Measurements from ENCODE around the gene MRPL22. TPM values are rescaled to one million over a fixed set of nuclear protein-coding genes. Genes with fewer than 3 reads are reported as not detected.
A peak's percentile ranks its signal among the peaks of the same experiment; 100 is the strongest.

MRPL22 gene
- total and polyA plus RNA-seq, 2 of the 13 experiments (the other 11 are each of a cell fraction or from before 2014, with no cell fraction given): 66.8 to 84.8 TPM

GRCh38 chr5:155008669-155009068, 67.8 kb downstream of the MRPL22 start (continued):
- TF ChIP-seq FIP1L1 (IDR thresholded peaks at IDR 0.05; ENCODE audit: borderline replicate concordance, insufficient read depth, low read depth, low read length): no peak
- TF ChIP-seq U2AF2 (IDR thresholded peaks at IDR 0.05; ENCODE audit: low read depth, low read length): no peak
- TF ChIP-seq NR2F2 (IDR thresholded peaks at IDR 0.05; ENCODE audit: borderline replicate concordance, low read depth): no peak
- TF ChIP-seq IKZF1 (IDR thresholded peaks at IDR 0.05): no peak
- TF ChIP-seq KDM3A (CRISPR knock-in tag; IDR thresholded peaks at IDR 0.05; ENCODE audit: low read depth): peak; percentile 27; the same call in 1 of the 2 replicates
- TF ChIP-seq ZNF660 (CRISPR knock-in tag; IDR thresholded peaks at IDR 0.05; ENCODE audit: borderline replicate concordance, low read depth): no peak
- TF ChIP-seq ZFYVE20 (CRISPR knock-in tag; IDR thresholded peaks at IDR 0.05; ENCODE audit: borderline replicate concordance, low read depth): no peak
- TF ChIP-seq ZNF30 (CRISPR knock-in tag; IDR thresholded peaks at IDR 0.05): no peak
- TF ChIP-seq SOX13 (IDR thresholded peaks at IDR 0.05): no peak; the same call in 1 of the 2 replicates
- peak in 1 of 2 experiments; percentile 82; a peak in 2 of 4 replicates for TF ChIP-seq SOX13 (CRISPR knock-in tag; conservative IDR thresholded peaks at IDR 0.05 in 1 of 2, IDR thresholded peaks at IDR 0.05 in 1 of 2)
- no peak for TF ChIP-seq HDAC6 (IDR thresholded peaks at IDR 0.05; ENCODE audit: low read depth, low read length)
- TF ChIP-seq ZNF101 (CRISPR knock-in tag; IDR thresholded peaks at IDR 0.05; ENCODE audit: borderline replicate concordance, low read depth): no peak
- TF ChIP-seq ZNF343 (CRISPR knock-in tag; IDR thresholded peaks at IDR 0.05): no peak
- no peak for TF ChIP-seq ZFP36L2 (CRISPR knock-in tag; IDR thresholded peaks at IDR 0.05)
- no peak for TF ChIP-seq ZNF790 (CRISPR knock-in tag; IDR thresholded peaks at IDR 0.05; ENCODE audit: borderline replicate concordance)
- TF ChIP-seq ZNF614 (CRISPR knock-in tag; IDR thresholded peaks at IDR 0.05; ENCODE audit: borderline replicate concordance): peak; percentile 75; the same call in 1 of the 2 replicates
- no peak for TF ChIP-seq ZNF441 (CRISPR knock-in tag; IDR thresholded peaks at IDR 0.05; ENCODE audit: borderline replicate concordance)
- TF ChIP-seq IKZF4 (CRISPR knock-in tag; IDR thresholded peaks at IDR 0.05; ENCODE audit: borderline replicate concordance, low read depth, not compliant biosample characterization): no peak
- no peak for TF ChIP-seq AHR (CRISPR knock-in tag; IDR thresholded peaks at IDR 0.05)
- TF ChIP-seq SMYD3 (CRISPR knock-in tag; IDR thresholded peaks at IDR 0.05): no peak
- TF ChIP-seq ZNF329 (CRISPR knock-in tag; IDR thresholded peaks at IDR 0.05; ENCODE audit: low read depth): no peak
- no peak for TF ChIP-seq ZNF768 (CRISPR knock-in tag; IDR thresholded peaks at IDR 0.05)
- no peak for TF ChIP-seq ZNF484 (CRISPR knock-in tag; IDR thresholded peaks at IDR 0.05; ENCODE audit: borderline replicate concordance, low read depth)
- TF ChIP-seq, protein P1, sequence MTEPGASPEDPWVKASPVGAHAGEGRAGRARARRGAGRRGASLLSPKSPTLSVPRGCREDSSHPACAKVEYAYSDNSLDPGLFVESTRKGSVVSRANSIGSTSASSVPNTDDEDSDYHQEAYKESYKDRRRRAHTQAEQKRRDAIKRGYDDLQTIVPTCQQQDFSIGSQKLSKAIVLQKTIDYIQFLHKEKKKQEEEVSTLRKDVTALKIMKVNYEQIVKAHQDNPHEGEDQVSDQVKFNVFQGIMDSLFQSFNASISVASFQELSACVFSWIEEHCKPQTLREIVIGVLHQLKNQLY (CRISPR knock-in tag; IDR thresholded peaks at IDR 0.05): peak; percentile 62
- TF ChIP-seq ZNF235 (CRISPR knock-in tag; IDR thresholded peaks at IDR 0.05; ENCODE audit: borderline replicate concordance): no peak
- no peak for TF ChIP-seq LCORL (IDR thresholded peaks at IDR 0.05)
- peak; percentile 54; the same call in 1 of the 2 replicates for TF ChIP-seq LCORL (CRISPR knock-in tag; IDR thresholded peaks at IDR 0.05)
- TF ChIP-seq, protein P2, sequence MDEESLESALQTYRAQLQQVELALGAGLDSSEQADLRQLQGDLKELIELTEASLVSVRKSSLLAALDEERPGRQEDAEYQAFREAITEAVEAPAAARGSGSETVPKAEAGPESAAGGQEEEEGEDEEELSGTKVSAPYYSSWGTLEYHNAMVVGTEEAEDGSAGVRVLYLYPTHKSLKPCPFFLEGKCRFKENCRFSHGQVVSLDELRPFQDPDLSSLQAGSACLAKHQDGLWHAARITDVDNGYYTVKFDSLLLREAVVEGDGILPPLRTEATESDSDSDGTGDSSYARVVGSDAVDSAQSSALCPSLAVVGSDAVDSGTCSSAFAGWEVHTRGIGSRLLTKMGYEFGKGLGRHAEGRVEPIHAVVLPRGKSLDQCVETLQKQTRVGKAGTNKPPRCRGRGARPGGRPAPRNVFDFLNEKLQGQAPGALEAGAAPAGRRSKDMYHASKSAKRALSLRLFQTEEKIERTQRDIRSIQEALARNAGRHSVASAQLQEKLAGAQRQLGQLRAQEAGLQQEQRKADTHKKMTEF (CRISPR knock-in tag; IDR thresholded peaks at IDR 0.05): peak; percentile 56; the same call in 1 of the 2 replicates
- TF ChIP-seq PAX8 (CRISPR knock-in tag; IDR thresholded peaks at IDR 0.05; ENCODE audit: borderline replicate concordance): no peak
- no peak for TF ChIP-seq KDM5A (IDR thresholded peaks at IDR 0.05; ENCODE audit: borderline replicate concordance, low read length)
- no peak for TF ChIP-seq ZNF326 (CRISPR knock-in tag; IDR thresholded peaks at IDR 0.05; ENCODE audit: borderline replicate concordance)
- no peak for TF ChIP-seq NR2F1 (CRISPR knock-in tag; IDR thresholded peaks at IDR 0.05)
- no peak for TF ChIP-seq DR1 (CRISPR knock-in tag; IDR thresholded peaks at IDR 0.05)
